T-cell (primary cell): ENCODE results near the gene AGAP1. TPM values are rescaled to one million over a fixed set of nuclear protein-coding genes. Genes with fewer than 3 reads are reported as not detected.
A peak's percentile ranks its signal among the peaks of the same experiment; 100 is the strongest.

Experiments used
- ATAC-seq, 4 experiments: fragments of 200-7000 bp in 3 of 4; fragments of 150-1000 bp in 1 of 4; cut with Tn5 transposase; replicated peaks in 1 of 4; 1 replicate in 3 of 4; 2 replicates in 1 of 4; pipeline ENCODE4 v1.10.0; 2021; ENCODE audit warnings: moderate library complexity in 3 of 4, mild to moderate bottlenecking in 2 of 4, moderate number of reproducible peaks in 1 of 4
- CTCF ChIA-PET, 2 donors: fragments of 300-600 bp; sonication (Branson Sonifier 250); formaldehyde crosslinking; loops; one replicate each; lab custom pipeline; 2022; ENCODE audit warnings: antibody characterized with exemption in 2 of 2; lab: Charles Lee
- POLR2A ChIA-PET, 2 donors: fragments of 300-600 bp; sonication (Branson Sonifier 250); formaldehyde crosslinking; loops; one replicate each; lab custom pipeline; 2022; ENCODE audit warnings: antibody characterized with exemption in 2 of 2; lab: Charles Lee
- DNase-seq, 35 experiments: peaks; one replicate each; pipeline versions ENCODE4 v3.0.0 to v3.0.0-alpha.2; 2013 to 2023
- H3K27ac ChIP-seq: one replicate; pipeline ENCODE4 v1.5.1; 2013; ENCODE audit warnings: low read length
- H3K27me3 ChIP-seq, 2 experiments: replicated peaks in 1 of 2; 1 replicate in 1 of 2; 2 replicates in 1 of 2; pipeline versions ENCODE4 v1.6.1 to v1.7.0; 2013; ENCODE audit warnings: low read length in 1 of 2, mixed read lengths in 1 of 2; ENCODE audit not compliant: control insufficient read depth in 2 of 2, insufficient read depth in 2 of 2; ENCODE audit errors: extremely low read depth in 1 of 2
- H3K36me3 ChIP-seq, 2 donors: 1 replicate in 1 of 2; 2 replicates in 1 of 2; pipeline versions ENCODE4 v1.6.1 to v1.7.0; 2013; ENCODE audit warnings: low read length in 1 of 2; ENCODE audit not compliant: control insufficient read depth in 2 of 2, insufficient read depth in 1 of 2; ENCODE audit errors: extremely low read depth in 1 of 2
- H3K4me1 ChIP-seq, 2 experiments: 1 replicate in 1 of 2; 2 replicates in 1 of 2; pipeline versions ENCODE4 v1.6.1 to v1.7.0; 2013; ENCODE audit warnings: low read length in 2 of 2, mixed read lengths in 1 of 2; ENCODE audit not compliant: insufficient read depth in 2 of 2, control insufficient read depth in 1 of 2; ENCODE audit errors: extremely low read depth in 1 of 2
- H3K4me3 ChIP-seq, 2 donors: 1 replicate in 1 of 2; 2 replicates in 1 of 2; pipeline versions ENCODE4 v1.5.1 to v1.7.0; 2013; ENCODE audit warnings: mild to moderate bottlenecking in 2 of 2, low read length in 1 of 2, moderate library complexity in 1 of 2; ENCODE audit not compliant: control insufficient read depth in 1 of 2; ENCODE audit errors: extremely low read depth in 1 of 2
- H3K9me3 ChIP-seq: 2 replicates; pipeline ENCODE4 v1.7.0; 2013
- H3K27ac Mint-ChIP-seq, 2 donors: one replicate each; pipeline ENCODE4 v1.8.0; 2020 to 2021; ENCODE audit warnings: mild to moderate bottlenecking in 2 of 2, mixed read lengths in 2 of 2
- H3K27me3 Mint-ChIP-seq, 2 donors: one replicate each; pipeline ENCODE4 v1.8.0; 2021 to 2022; ENCODE audit warnings: mixed read lengths in 2 of 2
- H3K36me3 Mint-ChIP-seq: one replicate; pipeline ENCODE4 v1.8.0; 2021; ENCODE audit warnings: mixed read lengths
- H3K4me1 Mint-ChIP-seq, 3 donors: one replicate each; pipeline ENCODE4 v1.8.0; 2020 to 2022; ENCODE audit warnings: mixed read lengths in 3 of 3, mild to moderate bottlenecking in 1 of 3
- H3K4me3 Mint-ChIP-seq, 3 donors: one replicate each; pipeline ENCODE4 v1.8.0; 2020 to 2022; ENCODE audit warnings: mild to moderate bottlenecking in 3 of 3, mixed read lengths in 3 of 3, moderate library complexity in 3 of 3
- H3K9me3 Mint-ChIP-seq, 3 donors: one replicate each; pipeline ENCODE4 v1.8.0; 2020 to 2022; ENCODE audit warnings: mixed read lengths in 3 of 3
- WGBS: methylation state at CpG from one replicate; pipeline ENCODE4 v1.1.5; 2013; ENCODE audit warnings: missing lambda C conversion rate; ENCODE audit not compliant: insufficient coverage; 5-methylcytosine and 5-hydroxymethylcytosine counted together
- total RNA-seq, 35 experiments: library from RNA in 6 of 35; stranded (reverse) in 6 of 35; fragments of 120-200 nt in 1 of 35; gene quantifications; one replicate each; pipeline versions ENCODE4 v1.2.1 to v1.2.4 and lab custom pipeline; 2013 to 2026

The AGAP1 gene
- total RNA-seq, 5 donors from 2014 or later (not counting 1 experiment from before 2014, with no cell fraction given), result 3.9 to 15.6 (median 5.2) TPM

GRCh38 chr2:235709969-235710879, 216.4 kb downstream of the AGAP1 start:
- DNase-seq (peak in 8 of 35 experiments; percentile 8 to 44 (median 14)), ATAC-seq (no peak)
- Histone ChIP-seq H3K9me3 (no peaks in the 10 kb centered on the region), H3K4me1 (peaks cover 0 to 19% of the 10 kb centered on the region in 2 experiments), H3K27me3 (peaks cover 0 to 3% of the 10 kb centered on the region in 2 experiments), H3K4me3 (no peak overlapping the region), H3K36me3 (no peaks in the 10 kb centered on the region), H3K27ac (no peak overlapping the region)
- no peak overlapping the region for H3K27ac Mint-ChIP-seq
- H3K4me1 Mint-ChIP-seq, result no peaks in the 10 kb centered on the region
- ChIA-PET CTCF (no interaction called here), POLR2A (no interaction called here)
- no peak overlapping the region for H3K4me3 Mint-ChIP-seq
- WGBS, result 87% methylated on average over 17 of the region's 27 CpGs
- H3K9me3 Mint-ChIP-seq, result no peaks in the 10 kb centered on the region
- peaks cover 0 to 8% of the 10 kb centered on the region in 2 donors for H3K27me3 Mint-ChIP-seq
- H3K36me3 Mint-ChIP-seq, result no peaks in the 10 kb centered on the region

DNA sequence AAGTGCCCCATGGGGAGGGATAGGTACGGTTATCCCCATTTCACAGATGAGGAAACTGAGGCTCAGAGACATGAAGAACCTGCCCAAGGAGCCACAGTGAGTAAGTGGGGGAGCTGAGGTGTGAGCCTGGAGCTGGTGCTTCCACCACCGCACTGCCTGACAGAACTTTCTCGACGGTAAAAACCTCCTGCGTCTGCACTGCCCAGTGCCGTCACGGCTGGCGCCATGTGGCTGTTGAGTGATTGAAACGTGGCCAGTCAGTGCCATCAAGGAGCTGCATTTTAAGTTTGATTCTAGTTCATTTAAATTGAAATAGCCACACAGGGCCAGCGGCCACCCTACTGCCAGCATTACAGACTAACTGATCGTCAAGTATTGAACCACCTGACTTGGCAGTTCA, 217.1 kb downstream of the AGAP1 start:
- peaks cover under 1 to 11% of the 10 kb centered on the region in 2 donors for H3K27me3 Mint-ChIP-seq
- no peak for ATAC-seq
- no peak overlapping the region for H3K27ac Mint-ChIP-seq
- Histone ChIP-seq H3K27ac (no peak overlapping the region), H3K9me3 (no peaks in the 10 kb centered on the region), H3K4me3 (no peak overlapping the region), H3K4me1 (peaks cover 0 to 19% of the 10 kb centered on the region in 2 experiments), H3K36me3 (no peaks in the 10 kb centered on the region), H3K27me3 (peaks cover 0 to 3% of the 10 kb centered on the region in 2 experiments)
- H3K36me3 Mint-ChIP-seq, result no peaks in the 10 kb centered on the region
- WGBS, result 95% methylated on average over 6 of the region's 11 CpGs
- POLR2A ChIA-PET, result no interaction called here
- no peaks in the 10 kb centered on the region for H3K4me1 Mint-ChIP-seq
- no peak overlapping the region for H3K4me3 Mint-ChIP-seq
- CTCF ChIA-PET, result no interaction called here
- peak in 1 of 35 experiments; percentile 11 for DNase-seq
- no peaks in the 10 kb centered on the region for H3K9me3 Mint-ChIP-seq

DNA sequence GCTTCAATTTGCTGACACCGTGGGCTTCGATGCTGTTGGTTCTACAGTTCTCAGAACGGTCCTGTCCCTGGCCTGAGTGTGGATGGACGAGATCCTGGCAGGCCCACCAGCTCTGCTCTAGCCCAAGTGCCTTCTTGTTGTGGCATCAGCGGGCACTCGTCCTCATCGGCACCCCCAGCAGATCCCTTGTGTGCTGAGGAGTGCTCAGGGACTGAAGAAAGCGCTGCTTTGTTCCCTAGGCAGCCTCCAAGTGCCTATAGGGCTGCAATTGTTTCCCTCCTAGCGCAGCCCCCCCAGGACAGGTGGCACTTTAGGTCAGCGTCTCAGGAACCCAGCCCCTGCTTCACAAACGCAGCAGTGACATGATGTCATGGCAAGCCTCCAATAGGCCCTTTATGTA, 217.7 kb downstream of the AGAP1 start:
- ChIA-PET POLR2A (no interaction called here), CTCF (no interaction called here)
- Histone ChIP-seq H3K4me1 (peaks cover 0 to 19% of the 10 kb centered on the region in 2 experiments), H3K9me3 (no peaks in the 10 kb centered on the region), H3K4me3 (no peak overlapping the region), H3K27me3 (peaks cover 0 to 3% of the 10 kb centered on the region in 2 experiments), H3K36me3 (no peaks in the 10 kb centered on the region), H3K27ac (no peak overlapping the region)
- Mint-ChIP-seq H3K27me3 (peaks cover 3 to 14% of the 10 kb centered on the region in 2 donors), H3K36me3 (no peaks in the 10 kb centered on the region), H3K9me3 (no peaks in the 10 kb centered on the region), H3K4me3 (no peak overlapping the region), H3K27ac (no peak overlapping the region), H3K4me1 (no peaks in the 10 kb centered on the region)
- 80% methylated on average over 11 of the region's 11 CpGs for WGBS
- DNase-seq (no peak), ATAC-seq (no peak)

GRCh38 chr2:235712176-235712575, 218.3 kb downstream of the AGAP1 start:
- no peak for DNase-seq
- no peaks in the 10 kb centered on the region for H3K36me3 Mint-ChIP-seq
- POLR2A ChIA-PET, result no interaction called here
- H3K27ac ChIP-seq, result no peak overlapping the region
- CTCF ChIA-PET, result no interaction called here
- WGBS, result 87% methylated on average over 6 of the region's 6 CpGs
- peaks cover 0 to 9% of the 10 kb centered on the region in 2 experiments for H3K27me3 ChIP-seq
- H3K36me3 ChIP-seq, result no peaks in the 10 kb centered on the region
- H3K9me3 ChIP-seq, result no peaks in the 10 kb centered on the region
- peaks cover 0 to 19% of the 10 kb centered on the region in 2 experiments for H3K4me1 ChIP-seq
- H3K4me3 ChIP-seq, result no peak overlapping the region
- H3K9me3 Mint-ChIP-seq, result no peaks in the 10 kb centered on the region
- ATAC-seq, result no peak
- no peak overlapping the region for H3K4me3 Mint-ChIP-seq
- no peaks in the 10 kb centered on the region for H3K4me1 Mint-ChIP-seq
- H3K27ac Mint-ChIP-seq, result no peak overlapping the region
- peaks cover 6 to 14% of the 10 kb centered on the region in 2 donors for H3K27me3 Mint-ChIP-seq

- no peak overlapping the region for H3K4me3 ChIP-seq
- peaks cover 0 to 11% of the 10 kb centered on the region in 2 experiments for H3K4me1 ChIP-seq
- no peaks in the 10 kb centered on the region for H3K9me3 Mint-ChIP-seq
- peaks cover 7 to 14% of the 10 kb centered on the region in 2 donors for H3K27me3 Mint-ChIP-seq
- CTCF ChIA-PET, result no interaction called here
- POLR2A ChIA-PET, result no interaction called here
- peaks cover 0 to 9% of the 10 kb centered on the region in 2 experiments for H3K27me3 ChIP-seq
- no peak for DNase-seq
- H3K4me3 Mint-ChIP-seq, result no peak overlapping the region
- ATAC-seq, result no peak
- no peaks in the 10 kb centered on the region for H3K36me3 Mint-ChIP-seq
- no peak overlapping the region for H3K27ac Mint-ChIP-seq
- no peak overlapping the region for H3K27ac ChIP-seq
- WGBS, result no CpG with 5 or more reads among the region's 9 CpGs
- no peaks in the 10 kb centered on the region for H3K36me3 ChIP-seq
- H3K9me3 ChIP-seq, result no peaks in the 10 kb centered on the region
- H3K4me1 Mint-ChIP-seq, result no peaks in the 10 kb centered on the region
Observed at GRCh38 chr2:235713189-235713588, 219.3 kb downstream of the AGAP1 start.

GRCh38 chr2:235715601-235716000, 221.8 kb downstream of the AGAP1 start:
- POLR2A ChIA-PET, result no interaction called here
- H3K36me3 Mint-ChIP-seq, result no peaks in the 10 kb centered on the region
- H3K9me3 ChIP-seq, result no peaks in the 10 kb centered on the region
- H3K27me3 Mint-ChIP-seq, result peaks cover 7 to 18% of the 10 kb centered on the region in 2 donors
- no peak overlapping the region for H3K4me3 Mint-ChIP-seq
- H3K9me3 Mint-ChIP-seq, result no peaks in the 10 kb centered on the region
- peaks cover 0 to 9% of the 10 kb centered on the region in 2 experiments for H3K27me3 ChIP-seq
- no peaks in the 10 kb centered on the region for H3K4me1 ChIP-seq
- CTCF ChIA-PET, result no interaction called here
- no peak overlapping the region for H3K27ac ChIP-seq
- whole genome bisulfite sequencing, result 78% methylated on average over 5 of the region's 10 CpGs
- ATAC-seq, result no peak
- no peak overlapping the region for H3K4me3 ChIP-seq
- no peak for DNase-seq
- H3K4me1 Mint-ChIP-seq, result no peaks in the 10 kb centered on the region
- H3K27ac Mint-ChIP-seq, result no peak overlapping the region
- H3K36me3 ChIP-seq, result no peaks in the 10 kb centered on the region
